Forelimb muscle (tissue), 1 donor: ENCODE results near the gene RDH8. TPM values are rescaled to one million over a fixed set of nuclear protein-coding genes. Genes with fewer than 3 reads are reported as not detected.
"Not testable (repeated sequence)": the region's sequence is repeated elsewhere in the genome, so short reads cannot be mapped to it uniquely, and the experiment has no call there.

Experiments used
- DNase-seq: peaks from one replicate; pipeline ENCODE4 v3.0.0-alpha.2; 2013; ENCODE audit warnings: low read depth
- polyA plus RNA-seq: library from polyadenylated mRNA; unstranded; fragments of 120-200 nt; gene quantifications from one replicate; pipeline ENCODE4 v1.2.1, GENCODE V29; 2013; ENCODE audit not compliant: insufficient read length

Gene RDH8
- polyA plus RNA-seq, 1 donor: not detected

DNA sequence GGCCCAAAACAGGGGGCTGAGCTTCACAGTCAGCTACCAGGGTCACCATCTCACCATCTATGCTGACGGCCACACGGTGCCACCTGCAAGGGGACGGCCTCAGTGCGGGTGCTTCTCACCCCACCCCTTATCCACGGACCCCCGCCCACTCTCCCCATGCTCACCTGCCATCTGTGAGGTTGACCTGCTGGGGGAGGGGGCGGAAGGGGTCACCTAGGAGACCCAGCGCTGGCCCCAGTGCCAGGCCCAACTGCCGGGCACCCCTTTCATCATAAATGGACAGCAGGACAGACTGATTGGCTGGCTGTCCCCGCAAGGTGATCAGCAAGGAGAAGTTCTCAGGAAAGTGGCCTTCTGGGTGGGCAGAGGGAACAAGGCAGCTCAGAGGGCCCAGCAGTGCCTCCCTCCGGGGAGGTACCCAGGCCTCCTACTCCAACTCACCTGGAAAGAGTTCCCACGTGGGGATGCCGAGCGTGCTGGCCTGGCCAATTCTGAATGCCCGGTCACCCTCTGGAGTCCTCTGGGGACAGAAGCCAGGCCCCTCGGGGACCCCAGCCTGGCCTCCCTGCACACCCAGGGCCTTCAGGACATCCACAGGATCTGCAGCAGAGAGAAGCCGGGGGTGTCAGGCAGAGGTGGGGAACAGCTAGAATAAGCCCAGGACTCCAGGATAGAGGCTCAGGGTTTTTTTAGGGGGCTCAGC is 7.5 kb upstream of the RDH8 start:
- DNase-seq: no peak

DNA sequence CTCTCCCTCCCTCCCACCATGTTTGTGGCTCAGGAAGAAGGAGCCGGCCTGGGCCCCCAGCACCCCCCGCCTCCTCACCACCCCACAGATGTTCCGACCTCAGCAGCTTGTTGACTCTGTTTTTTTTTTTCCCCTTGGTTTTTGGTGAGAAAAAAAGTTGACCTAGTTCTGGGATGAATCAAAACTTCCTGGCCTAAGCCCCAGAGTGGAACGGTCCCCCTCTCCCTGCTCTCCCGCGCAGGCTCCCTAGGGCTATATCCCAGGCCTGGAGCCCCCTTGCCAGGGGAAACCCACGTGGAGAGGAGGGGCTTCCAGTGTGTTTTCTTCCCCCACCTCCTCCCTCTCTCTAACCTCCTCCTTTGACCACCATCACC is 7.0 kb upstream of the RDH8 start:
- peak; percentile 84 for DNase-seq

DNA sequence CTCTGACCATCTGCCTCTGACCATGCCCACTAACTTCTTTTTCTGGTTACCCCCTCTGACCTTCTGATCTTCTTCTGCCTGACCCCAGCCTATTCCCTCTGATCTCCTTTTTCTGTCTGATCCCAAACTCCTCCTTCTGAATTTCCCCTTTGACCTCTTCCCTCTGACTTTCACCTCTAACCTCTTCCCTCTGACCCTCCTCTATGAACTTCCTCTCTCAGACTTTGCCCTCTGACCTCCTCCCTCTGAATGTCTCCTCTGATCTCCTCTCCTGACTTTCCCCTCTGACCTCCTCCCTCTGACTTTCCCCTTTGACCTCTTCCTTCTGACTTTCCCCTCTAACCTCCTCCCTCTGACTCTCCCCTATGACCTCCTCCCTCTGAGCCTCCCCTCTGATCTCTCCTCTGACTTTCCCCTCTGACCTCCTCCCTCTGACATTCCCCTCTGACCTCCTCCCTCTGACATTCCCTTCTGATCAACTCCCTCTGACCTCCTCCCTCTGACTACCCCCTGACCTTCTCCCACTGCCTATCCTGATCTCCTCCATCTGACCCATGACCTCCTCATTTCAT is 6.4 kb upstream of the RDH8 start:
- no peak for DNase-seq

DNA sequence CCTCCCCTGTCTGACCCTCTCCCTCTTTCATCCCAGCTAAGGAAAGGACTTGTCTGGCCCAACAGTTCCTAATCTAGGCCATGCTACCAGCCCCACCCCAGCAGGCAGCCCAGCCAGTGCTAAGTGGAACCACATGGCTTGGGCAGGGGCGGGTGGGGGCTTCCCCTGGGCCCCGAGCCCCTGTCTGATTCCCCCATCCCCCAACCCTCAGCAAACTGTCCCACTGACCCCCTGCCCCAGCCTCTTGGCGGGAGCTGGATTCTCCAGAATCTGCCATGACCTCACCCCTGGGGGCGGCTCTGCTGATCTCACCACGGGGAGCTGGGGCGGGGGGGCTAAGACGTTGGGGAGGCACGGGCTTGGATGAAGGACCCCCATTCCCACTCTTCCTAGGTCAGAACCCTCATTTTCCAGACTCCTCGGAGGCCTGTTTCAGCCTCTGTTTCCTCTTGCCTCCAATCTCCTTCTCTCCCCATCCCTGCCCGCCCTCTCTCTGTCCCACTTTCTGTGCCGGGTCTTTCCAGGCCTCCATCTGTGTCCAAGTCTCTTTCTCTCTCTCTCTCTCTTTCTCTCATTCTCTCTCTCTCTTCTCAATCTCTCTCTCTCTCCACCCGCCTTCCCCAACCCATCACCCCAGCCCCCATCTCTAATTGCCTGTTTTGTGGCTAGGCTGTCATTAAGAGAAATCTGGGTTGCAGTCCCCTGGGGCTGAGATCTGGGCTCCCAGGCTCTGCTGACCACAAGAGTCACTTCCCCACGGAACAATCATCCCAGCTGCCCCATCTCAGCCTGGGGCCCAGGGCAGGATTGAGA is 5.7 kb upstream of the RDH8 start:
- peak; percentile 58 for DNase-seq

DNA sequence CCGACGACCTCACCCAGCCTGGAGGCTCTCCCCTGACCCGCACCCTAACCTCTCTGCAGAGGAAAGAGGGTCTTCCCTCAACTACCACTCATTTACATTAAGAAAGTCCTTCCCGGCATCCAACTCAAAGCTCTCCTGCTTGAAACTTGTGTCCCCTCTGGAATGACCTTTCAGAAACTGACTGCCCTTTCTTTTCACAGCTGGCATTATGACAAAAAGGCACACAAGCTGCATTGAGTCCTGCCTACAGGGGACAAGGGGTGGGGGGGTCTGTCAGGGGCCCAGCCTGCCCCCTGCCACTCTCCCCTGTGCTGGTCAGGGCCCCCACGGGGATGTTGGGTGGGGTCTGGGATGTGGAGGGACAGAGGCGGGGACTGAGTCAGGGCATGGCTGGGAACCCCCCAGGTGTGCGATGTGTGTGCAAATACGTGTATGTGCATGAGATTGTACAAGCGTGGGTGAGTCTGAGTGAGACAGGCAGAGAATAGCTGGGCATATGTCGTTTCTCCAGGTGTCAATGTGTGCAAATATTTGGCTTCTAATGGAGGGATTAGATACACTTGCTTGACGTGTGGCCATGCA is 5.0 kb upstream of the RDH8 start:
- no peak for DNase-seq

DNA sequence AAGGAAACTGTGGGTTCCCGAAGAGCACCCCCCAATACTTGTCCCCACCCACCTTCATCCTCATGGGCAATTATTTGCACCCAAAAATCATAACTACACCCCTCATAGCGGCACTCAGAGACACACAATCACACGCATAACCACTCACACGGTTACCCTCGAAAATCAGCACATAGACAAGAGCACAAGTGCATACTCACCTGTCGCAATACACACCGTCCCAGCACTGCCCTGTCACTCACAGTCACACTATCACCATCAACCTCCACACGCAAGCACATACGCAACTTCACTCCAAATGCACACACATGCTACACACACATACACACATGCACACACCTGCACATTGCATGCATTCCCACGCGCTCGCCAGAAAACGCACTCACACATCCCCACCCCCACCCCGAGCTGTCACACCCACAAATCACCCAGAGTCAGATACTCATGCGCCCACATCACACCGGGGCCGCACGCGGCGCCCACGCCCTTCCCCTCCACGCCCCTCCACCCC is 3.5 kb upstream of the RDH8 start:
- DNase-seq: no peak

DNA sequence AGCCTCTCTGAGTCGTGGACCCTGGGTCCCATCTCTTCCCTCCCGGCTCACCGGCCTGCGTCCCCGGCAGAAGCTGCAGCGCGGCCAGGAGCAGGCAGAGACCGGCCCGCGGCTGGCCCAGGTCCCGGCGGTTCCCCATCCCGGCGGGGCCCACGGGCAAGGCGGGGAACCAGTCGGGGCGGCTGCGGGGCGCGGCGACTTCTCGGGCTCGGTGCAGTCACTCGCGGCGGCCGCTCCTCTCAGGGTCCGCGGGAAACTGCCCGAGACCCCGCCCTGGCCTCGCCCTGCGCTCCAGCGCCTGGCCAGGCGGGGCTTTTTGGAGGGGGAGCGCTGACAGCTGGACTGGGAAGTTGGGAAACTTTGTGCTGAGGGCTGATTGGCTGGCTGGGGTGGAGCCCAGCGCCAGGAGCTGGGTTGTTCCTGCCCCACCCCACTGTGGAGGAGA is 3.0 kb upstream of the RDH8 start, which contains the start of gene COL5A3:
COL5A3 (minus strand) TSS at position 258 of the 445 bp plus-strand sequence; CDS start at position 139, 119 bp downstream.
- DNase-seq: no peak

DNA sequence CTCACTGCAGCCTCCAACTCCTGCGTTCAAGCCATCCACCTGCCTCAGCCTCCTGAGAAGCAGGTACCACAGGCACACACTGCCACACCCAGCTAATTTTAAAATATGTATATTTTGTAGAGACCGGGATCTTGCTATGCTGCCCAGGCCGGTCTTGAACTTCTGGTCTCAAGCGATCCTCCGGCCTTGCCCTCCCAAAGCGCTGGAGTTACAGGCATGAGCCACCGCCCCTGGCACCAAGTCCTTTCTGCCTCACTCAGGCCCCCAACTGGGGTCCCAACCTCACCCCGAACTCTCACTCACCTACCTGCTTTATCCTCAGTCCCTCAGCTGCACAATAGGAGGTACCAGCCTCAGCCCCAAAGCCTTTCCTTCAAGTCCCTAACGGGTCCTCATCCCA is 2.3 kb upstream of the RDH8 start:
- no peak for DNase-seq

DNA sequence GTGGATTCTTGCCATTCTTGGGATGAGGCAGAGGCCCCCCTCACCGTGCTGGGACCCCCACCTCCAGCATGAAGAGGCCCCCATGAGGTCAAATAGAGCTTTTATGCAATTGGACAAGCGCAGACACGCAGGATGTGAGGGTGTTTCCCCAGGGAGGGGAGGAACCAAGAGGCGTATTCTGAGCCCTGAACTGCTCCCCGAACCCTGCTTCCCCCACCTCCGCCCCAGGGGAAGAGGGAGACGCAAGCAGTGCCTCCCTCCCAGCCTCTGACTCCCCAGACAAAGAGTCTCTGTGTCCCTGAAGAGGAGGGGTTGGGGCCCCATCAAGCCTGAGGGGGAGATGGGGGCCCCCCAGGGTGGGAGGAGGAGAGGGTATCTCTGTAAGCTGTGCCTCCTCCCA is 1.3 kb upstream of the RDH8 start:
- no peak for DNase-seq

DNA sequence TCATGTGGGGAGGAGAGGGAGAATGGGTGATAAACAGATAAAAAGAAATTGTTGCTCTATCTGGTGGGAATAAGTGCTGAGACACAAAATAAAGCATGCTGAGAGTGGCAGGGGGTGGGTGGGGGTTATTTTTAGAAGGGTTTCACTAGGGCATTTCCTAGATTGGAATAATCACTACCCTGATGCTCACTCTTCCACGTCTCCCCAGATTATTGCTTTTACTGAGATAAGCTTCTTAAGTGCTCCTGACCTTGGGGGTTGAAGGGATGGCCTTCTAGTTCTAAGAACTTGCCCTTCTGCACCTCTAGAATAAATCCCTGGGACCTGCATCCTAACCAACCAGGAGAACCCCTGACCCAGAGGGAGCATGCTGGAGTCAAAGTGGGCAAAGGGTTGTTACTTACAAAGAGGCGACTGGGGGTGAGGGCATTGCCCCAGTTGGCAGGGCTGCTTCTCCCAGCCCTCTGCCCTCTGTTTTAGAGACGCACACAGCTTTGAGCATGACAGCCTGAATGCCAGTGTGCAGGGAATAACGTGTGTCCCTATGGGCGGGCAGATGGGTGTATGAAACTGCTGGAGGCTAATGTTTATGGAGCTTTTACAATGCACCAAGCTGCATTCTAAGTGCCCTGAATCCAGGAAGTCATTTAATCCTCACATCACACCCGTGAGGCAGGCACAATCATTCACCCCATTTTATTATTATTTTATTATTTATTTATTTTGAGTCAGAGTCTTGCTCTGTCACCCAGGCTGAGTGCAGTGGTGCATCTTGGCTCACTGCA is 743 bp downstream of the RDH8 start:
- DNase-seq: no peak

DNA sequence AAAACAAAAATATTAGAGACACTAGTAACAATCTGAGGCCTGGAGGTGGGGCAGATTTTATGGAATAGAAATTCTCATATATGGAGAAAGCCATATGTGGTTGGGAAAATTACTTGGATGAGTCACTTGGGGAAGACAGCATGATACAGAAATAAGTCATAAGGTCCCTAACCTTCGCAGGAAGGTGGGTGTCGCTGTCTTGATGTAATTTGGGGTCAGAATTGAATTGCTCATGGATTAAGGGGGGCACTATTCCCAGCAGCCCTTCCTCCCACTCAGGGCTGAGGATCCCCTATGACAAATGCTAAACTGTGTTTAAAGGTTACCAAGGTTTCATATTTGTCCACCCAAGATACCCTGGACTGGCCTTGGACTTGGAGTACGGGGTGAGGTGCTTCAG is 5.0 kb downstream of the RDH8 start:
- DNase-seq: no peak

DNA sequence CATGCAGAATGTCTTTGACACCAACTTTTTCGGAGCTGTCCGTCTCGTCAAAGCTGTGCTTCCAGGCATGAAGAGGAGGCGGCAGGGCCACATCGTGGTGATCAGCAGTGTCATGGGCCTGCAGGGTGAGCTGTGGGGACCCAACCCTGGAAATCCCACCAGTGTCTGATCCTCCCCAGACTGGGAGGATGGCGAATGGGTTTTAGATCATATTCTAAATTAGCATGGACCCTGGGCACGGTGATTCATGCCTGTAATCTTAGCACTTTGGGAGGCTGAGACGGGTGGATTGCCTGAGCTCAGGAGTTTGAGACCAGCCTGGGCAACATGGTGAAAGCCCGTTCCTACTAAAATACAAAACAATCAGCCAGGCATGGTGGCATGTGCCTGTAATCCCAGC is 5.5 kb downstream of the RDH8 start:
- DNase-seq: no peak

DNA sequence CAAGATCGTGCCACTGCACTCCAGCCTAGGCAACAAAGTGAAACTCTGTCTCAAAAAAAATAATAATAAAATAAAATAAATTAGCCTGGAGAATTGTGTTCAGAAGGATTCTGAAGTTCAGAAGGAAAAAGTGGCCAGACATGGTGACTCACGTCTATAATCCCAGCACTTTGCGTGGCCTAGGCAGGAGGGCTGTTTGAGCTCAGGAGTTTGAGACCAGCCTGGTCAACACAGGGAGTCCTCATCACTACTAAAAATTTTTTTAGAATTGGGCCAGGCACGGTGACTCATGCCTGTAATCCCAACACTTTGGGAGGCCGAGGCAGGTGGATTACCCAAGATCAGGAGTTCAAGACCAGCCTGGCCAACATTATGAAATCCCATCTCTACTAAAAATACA is 6.0 kb downstream of the RDH8 start:
- DNase-seq: no peak

DNA sequence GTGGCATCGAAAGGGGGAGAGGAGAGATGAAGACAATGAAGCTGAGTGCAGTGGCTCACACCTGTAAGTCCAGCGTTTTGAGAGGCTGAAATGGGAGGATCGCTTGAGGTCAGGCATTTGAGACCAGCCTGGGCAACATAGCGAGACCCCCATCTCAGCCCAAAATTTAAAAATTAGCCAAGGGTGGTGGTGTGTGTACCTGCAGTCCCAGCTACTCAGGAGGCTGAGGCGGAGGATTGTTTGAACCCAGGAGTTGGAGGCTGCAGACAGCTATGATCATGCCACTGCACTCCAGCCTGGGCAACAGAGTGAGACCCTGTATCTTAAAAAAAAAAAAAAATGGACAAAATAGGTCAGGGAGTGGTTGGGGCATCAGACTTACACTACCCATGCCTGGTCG is 7.6 kb downstream of the RDH8 start:
- DNase-seq: no peak

DNA sequence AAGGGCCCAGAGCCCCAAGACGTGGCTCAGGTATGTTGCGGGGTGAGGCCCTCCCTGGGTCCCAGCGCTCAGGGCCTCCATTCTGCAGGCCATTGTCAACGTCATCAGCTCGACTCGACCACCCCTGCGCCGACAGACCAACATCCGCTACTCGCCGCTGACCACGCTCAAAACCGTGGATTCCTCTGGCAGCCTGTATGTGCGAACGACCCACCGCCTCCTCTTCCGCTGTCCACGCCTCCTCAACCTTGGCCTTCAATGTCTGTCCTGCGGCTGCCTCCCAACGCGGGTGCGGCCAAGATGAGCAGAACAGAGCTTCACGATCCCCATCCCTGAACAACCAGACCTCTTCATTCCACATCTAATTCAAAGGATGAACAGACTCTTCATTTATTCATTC is 8.2 kb downstream of the RDH8 start:
- DNase-seq: no peak

DNA sequence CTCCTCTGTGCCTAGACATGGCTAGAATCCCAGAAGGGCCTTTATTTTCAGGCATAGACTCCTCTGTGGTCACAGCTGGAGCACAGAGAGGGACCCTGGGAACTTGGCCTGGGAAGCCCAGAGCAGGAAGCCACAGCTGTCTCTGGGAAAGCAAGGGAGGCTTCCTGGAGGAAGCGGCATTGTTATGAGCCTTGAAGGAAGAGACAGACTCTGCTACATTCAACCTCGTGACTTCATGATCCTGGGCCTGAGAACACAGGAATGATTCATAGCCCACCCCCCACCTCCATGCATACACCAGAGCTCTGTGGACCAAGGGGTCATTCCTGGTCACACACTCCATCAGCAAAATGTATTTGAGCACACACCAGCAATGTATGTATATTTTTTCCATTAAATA is 8.6 kb downstream of the RDH8 start:
- no peak for DNase-seq

DNA sequence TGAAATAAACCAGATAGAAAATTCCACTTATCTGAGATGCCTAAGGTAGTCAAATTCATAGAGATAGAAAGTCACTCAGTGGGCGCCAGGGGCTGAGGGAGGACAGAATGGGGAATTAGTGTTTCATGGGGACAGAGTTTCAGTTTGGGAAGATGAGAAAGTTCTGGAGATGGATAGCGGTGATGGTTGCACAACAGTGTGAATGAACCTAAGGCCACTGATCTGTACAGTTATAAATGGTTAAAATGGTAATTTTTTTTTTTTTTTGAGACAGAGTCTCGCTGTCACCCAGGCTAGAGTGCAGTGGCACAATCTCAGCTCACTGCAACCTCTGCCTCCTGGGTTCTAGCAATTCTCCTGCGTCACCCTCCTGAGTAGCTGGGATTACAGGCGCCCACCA is 9.8 kb downstream of the RDH8 start:
- DNase-seq: not testable (repeated sequence)

DNA sequence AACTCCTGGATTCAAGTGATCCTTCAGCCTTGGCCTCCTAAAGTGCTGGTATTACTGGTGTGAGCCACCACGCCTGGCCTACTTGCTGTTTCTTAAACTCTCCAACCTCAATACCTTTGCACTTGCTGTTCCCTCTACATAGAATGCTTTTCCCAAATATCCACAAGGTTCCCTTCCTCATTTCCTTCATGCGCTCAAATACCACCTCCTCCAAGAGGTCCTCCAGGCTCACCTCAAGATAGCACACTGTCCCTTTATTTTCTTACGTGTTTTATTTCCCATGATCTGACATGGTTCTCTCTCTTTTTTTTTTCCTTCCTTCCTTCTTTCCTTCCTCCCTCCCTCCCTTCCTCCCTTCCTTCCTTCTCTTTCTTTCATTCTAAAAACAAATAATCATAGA is 13.5 kb downstream of the RDH8 start:
- no peak for DNase-seq

DNA sequence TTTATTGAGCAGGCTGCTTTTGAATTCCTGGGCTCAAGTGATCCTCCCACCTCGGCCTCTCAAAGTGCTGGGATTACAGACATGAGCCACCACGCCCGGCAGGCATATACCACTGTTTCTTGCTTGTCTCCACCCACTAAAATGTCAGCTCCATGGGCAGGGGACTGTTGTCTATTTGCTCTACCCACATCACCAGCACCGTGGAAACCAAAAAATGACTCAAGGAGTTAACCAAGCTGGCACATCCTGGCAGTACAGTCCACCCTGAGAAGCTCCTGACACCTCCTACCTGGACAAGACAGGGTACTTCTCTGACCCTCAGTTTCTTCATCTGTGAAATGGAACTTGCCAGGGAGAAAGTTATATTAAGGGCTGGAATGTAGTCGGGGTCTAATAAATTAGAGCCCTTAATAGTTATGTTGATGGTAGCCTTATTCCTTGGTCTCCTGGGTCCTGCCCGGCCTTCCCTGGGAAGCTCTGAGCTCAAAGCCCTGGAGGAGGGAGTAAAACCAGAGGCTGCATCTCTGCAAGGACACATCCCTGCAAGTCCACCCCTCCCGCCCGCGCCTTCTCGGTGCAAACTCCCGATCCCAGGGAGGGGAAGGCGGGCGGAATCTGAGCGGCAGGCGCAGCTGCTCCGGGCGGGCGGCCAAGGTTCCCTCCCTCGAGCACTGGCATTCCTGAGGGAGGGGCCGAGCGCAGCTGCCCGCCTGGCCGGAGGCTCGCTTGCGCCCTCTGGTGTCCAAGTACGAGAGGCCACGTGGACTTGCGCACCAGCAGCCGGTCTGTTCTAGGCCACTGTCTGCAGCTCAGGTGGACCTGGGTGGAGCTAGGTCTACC is 14.1 kb downstream of the RDH8 start:
- DNase-seq: peak; percentile 76

DNA sequence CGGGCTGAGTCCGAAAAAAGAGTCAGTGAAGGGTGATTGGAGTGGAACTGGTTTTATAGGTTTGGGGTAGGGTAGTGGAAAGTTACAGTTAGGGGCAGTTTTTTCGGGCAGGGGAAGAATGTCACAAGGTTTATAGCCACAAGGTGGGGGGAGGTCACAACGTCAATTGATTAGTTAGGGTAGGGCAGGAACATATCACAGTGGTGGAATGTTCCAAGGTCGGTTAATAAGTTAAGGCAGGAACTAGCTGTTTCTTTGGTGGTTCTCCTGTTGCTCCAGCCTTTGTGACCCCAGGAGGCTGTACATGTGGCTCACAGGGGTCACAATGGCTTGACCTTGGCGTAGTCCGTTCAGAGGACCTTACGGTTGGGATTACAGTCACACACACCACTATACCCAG is 20.3 kb downstream of the RDH8 start:
- DNase-seq: no peak
